ENCODE data around the gene UMPS.
"Not testable (repeated sequence)": the region's sequence is repeated elsewhere in the genome, so short reads cannot be mapped to it uniquely, and the experiment has no call there.

Gene UMPS

DNA sequence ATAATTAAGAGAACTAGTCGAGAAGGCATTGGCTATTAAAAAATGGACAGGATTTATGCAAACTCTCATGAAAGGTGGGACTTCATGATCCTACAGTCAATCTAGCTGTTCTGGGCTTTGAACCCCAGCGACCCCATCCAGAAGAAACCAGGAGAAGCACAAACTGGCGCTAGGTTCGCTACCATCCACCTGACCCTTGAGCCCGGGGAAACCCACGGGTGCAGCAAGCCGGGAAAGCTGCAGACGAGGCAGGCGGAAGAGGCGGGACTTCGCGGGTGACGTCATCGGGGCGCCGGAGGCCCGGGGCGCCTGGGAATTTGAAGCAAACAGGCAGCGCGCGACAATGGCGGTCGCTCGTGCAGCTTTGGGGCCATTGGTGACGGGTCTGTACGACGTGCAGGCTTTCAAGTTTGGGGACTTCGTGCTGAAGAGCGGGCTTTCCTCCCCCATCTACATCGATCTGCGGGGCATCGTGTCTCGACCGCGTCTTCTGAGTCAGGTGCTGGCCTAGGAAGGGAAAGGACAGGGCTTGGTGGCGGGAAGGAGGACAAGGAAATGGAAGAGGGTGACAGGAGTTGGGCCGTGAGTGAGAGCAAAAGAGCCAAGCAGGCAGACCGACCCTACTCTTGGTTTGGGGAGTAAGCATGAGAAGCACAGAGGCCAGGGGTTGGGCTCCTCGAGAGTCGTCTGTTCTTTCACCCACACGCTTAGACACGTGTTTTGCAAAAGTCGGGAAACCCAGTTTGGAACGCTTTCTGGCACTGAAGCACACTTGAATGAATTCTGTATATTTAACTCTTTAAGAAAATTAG, at the start of gene UMPS:
TSS of gene UMPS (plus strand) at position 324 of the 812 bp plus-strand sequence. CDS start at position 344, 20 bp downstream.
- DNase-seq = peak; percentile 93

DNA sequence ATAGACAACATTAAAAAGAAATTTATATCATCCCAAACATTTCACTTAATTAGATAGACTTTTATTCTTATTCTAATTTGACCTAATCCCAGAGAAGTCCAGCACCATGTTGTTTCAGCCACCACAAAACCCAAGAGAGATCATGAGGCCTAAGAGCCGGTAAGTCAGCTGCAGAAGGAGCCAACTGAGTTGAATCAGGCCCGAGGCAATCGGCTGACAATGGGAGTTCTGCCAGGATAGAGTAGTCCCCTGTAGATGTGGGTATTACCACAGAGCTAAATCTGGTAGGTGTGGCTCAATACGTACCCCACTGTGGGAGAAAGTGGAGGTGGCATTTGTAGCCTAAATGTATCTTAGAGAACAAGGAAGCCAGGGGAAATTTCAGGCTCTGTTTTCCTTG, 49.7 kb upstream of the UMPS start:
- DNase-seq = no peak

DNA sequence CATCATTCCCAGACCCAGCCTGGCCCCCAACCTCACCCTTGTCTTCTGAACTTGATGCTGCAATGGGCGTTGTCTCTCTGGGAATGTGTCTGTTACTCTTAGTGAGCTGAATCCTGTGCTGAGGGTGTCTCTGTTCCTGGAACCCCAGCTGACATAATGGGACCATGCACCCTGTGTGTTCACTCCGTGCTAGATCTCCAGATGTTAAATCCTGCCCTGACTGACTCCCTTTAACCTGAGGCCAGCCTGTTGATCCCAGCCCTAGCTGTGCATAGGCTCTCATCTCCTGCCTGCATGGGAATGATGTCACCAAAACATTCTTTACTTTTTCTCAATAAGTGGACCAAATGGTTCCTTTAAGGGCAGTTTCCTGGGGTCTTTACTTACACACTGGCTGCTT, 48.0 kb upstream of the UMPS start:
- no peak for DNase-seq

DNA sequence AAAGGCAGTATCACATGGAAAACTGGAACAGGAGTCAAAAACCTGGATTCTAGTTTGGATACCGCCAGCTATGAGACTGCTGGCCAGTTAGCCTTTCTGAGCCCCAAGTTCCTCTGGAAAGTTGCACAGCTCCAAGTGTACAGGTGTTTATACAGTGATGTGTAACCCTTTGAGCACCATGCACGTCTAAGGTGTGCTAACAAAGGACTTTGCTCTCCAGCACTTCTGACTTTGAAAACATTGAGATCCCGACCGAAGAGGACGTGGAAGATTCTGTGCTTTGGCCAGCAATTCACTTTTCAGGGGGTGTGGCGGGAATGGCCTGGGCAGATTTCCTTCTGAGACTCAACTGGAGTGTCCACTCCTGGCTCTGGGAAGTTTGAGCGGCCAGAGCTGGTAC, 45.8 kb upstream of the UMPS start:
- no peak for DNase-seq

DNA sequence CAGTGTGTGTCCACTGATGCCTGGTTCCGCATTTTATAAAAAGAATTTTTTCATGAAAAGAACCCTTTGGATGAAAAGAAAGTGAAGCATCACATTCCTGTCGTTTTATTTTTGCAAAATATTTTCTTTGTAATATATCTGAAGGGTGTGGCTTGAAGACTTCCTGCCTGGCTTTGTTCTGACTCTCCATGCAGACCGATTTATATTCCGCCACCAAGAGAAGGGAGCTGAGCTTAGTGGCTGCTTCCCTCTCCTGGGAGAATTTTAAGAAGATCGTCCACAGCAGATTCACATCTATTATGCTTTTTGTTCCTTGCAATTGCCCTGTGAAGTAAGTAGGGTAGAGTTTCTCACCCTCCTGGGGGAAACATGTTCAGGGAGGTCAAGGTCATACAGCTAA, 45.2 kb upstream of the UMPS start:
- DNase-seq = no peak

DNA sequence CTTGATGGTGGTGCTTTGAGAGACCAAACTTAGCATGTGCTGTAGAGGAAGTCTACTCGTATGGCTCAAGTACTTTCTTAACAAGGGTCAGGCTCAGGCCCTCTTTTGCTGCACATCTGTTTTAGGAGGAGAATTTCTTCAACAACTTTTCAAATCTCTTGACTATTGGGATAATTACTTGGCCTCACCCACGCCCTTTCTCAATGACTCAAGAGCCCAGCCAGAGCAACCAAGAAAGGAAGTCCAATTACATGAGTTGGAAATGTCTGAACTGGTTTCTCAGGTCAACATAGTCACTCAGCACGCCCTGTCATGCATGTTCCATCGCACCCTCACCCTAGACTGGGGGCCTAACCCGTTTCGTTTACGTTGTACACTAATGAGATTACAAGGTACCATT, 44.8 kb upstream of the UMPS start:
- DNase-seq = no peak

DNA sequence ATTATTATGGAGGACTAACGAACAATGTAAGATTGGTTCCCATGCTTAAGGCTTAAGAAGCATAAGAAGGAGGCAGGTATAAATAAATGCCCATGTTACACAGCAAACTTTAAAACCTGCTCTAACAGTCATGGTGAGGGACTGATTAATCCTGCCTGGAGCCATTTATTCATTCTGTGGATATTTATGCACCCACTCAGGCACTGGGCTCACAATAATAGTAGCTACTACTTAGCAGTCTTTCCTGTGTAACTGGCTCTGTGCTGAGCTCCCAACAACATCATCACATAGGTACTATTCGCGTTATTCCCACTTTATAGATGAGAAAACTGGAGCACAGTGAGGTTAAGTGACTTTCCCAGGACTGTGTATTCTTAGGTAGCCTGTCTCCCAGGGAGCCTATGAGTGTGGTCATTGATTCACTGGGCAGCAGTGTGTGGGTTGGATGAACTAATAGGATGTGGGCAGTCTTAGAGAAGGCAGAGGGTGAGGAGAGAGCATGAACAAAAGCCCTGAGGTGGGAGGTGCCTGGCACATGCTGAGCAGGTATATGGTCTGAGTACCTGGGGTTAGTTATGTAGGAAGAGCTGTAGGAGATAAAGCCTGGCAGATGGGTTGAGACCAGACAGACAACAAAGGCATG, 44.1 kb upstream of the UMPS start:
- DNase-seq = peak; percentile 13

DNA sequence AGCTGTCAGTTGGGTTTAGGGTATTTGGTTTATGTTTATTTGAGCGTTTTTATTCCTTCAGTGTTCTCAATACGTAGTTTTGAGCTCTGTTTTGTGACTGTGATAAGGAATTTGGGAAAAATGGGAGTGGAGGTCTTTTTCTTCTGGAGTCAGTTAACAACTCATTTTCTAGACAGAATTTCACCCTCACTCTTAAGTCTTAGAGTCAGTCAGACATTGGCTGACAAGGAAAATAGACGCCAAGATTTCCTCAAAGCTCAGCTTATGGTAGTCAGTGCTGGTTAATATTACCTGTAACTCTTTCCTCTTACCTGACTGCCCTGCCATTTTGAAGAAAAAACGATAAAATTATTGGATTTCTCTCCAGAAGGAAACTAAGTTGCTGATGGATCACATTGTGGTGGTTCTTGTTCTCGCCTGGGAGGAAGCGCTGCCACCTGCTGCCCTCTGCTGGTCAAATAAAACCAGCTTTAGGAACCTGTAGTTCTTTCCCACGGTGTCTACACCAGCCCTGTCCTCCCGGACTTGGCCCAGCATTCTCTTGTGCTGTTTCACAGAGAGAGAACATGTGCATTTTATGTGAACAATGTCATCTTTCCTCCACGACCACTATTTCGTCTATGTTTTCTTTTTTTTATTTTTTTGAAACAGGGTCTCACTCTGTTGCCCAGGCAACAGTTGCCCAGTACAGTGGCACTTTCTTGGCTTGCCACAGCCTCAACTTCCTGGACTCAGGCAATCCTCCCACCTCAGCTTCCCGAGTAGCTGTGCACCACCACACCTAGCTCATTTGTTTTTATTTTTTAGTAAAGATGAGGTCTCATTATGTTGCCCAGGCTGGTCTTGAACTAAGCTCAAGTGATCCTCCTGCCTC, 41.4 kb upstream of the UMPS start:
- peak; percentile 85 for DNase-seq

DNA sequence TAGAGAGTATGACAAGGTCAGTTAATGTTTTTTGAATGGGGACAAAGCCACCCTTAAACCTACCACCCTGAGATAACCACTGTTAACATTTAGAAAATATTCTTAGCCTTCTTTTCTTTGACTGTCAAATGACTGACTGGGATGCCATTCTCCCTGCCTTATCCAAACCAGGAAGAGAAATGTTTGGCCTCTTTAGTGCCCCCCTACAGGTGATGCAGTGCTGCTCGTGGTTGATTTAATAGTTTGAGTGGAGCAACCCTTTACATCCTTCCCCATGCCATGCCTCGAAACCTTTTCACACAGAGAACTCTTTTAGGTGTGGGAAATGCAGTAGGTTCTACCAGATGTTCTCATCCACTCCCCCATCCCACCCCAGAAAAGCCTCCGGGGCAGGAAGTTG, 38.7 kb upstream of the UMPS start:
- DNase-seq = no peak

DNA sequence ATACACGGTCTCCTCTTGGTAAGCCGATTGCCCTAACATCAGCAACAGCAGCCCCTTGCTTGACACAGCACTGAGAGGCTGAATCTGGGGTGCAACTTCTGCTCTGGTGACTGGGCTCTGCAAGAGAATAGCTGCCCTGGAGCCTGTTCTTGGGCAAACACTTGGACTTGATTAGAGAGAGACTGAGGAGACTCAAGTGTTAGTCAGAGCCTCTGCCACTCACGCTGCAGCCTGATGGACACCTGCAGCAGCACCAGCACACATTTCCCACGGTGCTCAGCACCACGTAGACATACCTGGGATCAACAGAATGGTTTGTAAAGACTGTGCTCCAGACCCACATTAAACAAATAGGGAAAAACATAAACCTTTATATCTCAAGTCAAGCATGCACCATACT, 35.8 kb upstream of the UMPS start:
- no peak for DNase-seq

DNA sequence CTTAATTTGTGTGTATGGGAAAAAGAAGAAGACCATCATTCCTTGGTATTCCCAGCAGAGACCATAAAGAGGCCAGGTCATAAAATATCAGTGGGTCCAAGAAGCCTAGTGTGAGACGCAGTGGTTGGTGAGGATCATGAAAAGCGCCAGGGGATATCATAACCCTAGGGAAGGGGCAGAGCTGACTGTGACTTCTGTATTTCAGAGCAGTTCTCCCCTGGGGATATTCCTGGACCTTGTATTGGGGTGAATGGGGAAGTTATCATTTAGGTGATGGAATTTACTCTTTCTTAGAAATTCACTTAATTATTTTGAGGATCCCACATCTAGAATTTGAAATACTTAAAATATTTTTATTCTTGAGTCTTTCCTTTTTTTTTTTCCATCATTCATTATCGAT, 34.9 kb upstream of the UMPS start:
- no peak for DNase-seq

DNA sequence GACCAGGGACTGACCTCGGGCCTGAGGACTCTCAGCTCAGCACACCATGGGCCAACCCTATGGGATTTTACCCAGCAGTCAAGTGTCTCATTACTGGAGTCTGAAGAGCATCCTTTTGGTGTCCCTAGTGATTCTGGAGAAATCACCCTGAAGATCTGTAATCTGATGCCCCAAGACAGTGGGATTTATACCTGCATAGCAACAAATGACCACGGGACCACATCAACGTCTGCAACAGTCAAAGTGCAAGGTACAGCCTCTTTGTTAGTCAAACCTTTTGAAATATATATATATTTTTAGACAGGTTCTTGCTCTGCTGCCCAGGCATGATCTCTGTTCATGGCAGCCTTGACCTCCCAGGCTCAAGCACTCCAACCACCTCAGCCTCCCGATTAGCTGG, 34.2 kb upstream of the UMPS start:
- DNase-seq = no peak

DNA sequence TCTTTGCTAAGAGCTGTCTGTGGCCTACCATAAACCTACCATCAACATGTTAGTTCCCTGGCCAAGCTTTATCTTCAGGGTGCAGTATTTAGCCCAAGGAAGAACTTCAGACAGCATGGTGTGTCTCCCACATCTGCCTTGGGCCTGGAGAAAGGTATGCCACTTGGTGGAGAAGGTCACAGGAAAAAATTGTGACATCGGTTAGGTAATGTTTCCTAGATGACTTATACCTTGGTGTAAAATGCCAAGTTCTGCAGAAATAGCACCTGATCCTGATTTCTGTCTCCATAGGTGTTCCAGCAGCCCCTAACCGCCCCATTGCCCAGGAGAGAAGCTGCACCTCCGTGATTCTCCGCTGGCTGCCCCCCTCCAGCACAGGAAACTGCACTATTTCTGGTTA, 33.0 kb upstream of the UMPS start:
- no peak for DNase-seq

DNA sequence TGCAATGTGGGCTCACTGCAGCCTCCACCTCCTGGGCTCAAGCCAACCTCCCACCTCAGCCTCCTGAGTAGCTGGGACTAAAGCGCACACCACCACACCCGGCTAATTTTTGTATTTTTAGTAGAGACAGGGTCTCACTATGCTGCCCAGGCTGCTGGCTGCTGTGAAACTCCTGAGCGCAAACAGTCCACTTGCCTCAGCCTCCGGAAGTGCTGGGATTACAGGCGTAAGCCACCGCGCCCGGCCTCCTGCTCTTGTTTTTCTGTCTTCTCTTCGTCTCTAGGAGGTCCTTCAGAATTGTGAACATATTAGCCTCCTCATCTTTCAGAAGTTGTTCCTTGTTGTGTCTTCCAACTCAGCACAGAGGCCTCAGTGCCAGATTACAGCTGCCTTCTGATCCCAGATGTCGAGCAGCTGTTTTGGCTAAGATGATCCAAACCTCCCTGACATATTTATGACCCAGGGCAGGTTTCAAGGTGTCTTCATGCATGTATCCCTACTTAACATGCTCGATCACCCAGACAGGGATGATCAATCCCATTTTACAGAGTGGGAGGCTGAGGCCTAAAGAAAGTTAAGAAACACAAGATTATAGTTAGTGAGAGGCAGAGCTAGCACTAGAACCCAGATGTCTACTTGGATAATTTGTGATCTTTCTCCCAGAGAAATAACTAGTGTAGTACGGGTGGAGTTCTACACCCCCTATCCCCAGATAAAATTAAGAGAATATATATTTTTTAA, 32.1 kb upstream of the UMPS start:
- DNase-seq = no peak

DNA sequence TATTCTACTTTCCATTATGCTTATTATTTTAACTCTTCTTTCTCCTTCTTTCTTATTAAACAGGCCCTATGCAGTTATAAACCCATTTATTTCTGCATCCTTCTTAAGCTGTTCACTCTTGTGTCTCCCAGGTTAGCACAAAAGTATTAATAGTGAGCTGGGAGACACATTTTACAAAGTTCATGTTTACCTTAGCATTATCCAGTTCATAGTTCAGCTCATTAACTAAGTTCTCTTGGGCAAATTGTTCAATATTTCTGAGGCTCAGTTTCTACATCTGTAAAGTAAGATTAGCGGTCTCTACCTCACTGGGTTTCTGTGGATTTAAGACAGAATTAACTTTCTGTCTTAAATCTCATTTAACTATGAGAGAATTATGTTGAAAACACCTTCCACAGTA, 31.2 kb upstream of the UMPS start:
- DNase-seq = no peak

DNA sequence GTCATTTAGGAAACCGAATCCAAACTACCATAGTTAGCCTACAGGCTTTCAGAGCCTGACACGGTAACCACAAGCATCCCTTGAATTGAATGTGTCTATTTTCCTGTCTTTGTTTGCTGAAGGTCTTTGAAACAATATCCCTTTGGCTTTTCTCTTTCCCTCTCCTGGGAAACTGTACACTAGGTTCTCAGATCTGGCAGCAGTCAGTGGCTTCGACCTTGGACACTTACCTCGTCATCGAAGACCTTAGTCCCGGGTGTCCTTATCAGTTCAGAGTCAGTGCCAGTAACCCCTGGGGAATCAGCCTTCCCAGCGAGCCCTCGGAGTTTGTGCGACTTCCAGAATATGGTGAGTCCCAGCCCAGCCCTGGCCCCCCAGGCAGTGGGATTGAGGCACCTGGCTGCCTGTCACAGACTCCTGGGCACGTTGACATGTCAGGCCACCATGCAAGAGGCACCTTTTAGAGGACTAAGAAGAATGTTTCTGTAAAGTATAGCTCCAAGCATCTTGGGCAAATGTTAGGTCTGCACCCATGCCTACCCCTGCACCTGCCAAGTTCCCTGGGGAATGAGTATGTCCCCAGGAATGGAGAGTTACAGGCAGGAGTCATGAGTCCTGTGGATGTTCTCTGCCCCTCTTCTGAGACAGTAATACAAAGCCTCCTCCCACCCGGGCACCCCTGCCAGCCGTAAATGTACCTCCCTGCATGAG, 30.4 kb upstream of the UMPS start:
- DNase-seq = no peak

DNA sequence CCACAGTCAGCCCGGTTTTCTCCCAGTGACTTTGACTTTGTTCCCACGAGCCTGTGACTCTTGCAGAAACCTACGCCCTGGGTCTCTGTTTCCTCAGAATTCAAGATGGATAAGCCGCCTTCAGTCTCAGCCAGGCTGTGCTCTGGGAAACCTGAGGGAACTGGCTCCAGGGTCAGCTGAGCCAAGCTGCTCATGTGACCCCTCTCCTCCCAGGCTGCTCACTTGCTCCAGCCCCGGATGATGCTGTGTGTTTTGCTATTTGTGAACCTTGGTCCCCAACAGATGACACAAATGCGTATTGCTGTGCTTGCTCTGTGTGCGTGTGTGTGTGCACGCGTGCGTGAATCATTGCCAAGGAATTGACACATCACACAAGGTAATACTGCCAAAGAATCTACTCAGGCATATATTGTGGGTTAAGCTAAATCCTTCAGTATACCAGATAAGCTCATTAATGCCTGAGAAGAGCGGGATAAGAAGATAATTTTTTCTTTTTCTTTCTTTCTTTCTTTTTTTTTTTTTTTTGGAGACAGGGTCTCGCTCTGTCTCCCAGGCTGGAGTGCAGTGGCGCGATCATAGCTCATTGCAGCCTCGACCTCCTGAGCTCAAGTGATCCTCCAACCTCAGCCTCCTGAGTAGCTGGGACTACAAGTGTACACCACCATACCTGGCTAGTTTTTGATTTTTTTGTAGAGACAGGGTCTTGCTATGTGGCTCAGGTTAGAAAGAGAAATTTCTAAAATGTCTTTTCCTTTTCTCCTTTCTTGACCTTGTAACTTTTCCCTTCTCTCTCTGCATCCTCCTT, 29.2 kb upstream of the UMPS start:
- DNase-seq = no peak

DNA sequence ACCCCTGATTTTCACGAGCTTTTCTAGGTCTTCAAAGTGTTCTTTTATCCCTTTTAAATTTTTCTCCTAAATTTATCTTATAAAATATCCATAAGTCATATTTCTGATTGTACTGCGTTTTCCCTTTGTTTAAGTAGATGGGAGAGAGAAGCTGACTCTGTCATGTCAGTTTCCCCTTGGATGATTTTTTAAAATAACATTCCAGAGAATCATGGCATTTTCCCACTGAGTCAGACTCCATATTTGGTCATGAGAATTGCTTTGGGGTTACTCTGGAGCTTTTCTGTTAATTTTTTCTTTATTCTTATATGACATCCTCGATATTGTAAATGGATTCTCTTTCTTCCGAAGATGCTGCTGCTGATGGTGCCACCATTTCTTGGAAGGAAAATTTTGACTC, 28.6 kb upstream of the UMPS start:
- no peak for DNase-seq

DNA sequence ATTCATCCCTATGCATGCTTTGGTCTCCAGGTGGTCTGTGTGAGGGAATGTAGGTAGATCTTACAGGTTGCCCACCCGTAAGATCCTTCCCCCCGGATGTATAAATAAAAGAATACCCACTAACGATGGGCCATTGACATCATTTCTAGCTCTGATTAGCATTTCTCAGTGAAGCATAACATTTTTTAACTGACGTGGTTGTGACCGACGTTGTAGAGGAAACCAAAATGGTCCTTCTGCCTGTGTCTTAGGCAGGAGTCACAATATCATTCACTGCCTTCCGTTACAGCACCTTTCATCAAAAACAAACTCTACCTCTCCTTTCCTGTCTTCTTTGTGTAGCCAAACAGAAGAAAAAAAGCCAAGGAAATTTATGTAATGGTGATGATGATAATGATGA, 27.3 kb upstream of the UMPS start:
- DNase-seq = no peak

DNA sequence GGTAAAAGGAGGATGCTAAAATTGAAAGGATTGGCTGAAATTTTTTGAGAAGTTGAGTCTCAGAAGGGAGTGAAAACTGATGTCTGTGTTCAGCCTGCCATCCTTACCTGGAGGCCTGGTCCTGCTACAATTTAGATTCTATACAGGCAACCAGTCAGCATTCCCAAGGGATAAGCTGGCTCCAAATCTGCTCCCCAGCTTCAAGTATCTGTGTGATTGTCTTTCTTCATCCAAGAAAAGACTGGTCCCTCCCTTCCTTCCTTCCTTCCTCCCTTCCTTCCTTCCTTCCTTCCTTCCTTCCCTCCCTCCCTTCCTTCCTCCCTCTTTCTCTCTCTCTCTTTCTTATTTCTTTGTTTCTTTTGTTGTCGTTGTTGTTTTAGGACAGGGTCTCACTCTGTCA, 24.7 kb upstream of the UMPS start:
- no peak for DNase-seq

DNA sequence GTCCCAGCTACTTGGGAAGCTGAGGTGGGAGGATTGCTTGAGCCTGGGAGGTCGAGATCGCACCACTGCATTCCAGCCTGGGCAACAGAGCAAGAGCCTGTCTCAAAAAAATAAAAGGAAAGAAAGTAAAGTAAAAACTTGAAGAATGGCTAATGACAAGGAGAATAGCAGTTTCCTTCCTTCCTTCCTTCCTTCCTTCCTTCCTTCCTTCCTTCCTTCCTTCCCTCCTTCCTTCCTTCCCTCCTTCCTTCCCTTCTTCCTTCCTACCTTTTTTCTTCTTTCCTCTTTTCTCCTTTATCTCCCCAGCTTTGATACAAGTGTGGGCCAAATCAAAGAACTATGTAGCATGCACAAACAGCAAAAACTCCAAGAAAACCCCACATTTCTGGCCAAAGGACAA, 23.0 kb upstream of the UMPS start:
- not testable (repeated sequence) for DNase-seq

All from suppressor macrophage treated with lipopolysaccharide for 4 hours (primary cell).